ENCODE results near the gene CACNG7.
"Not testable (repeated sequence)": the region's sequence is repeated elsewhere in the genome, so short reads cannot be mapped to it uniquely, and the experiment has no call there.

Gene CACNG7

DNA sequence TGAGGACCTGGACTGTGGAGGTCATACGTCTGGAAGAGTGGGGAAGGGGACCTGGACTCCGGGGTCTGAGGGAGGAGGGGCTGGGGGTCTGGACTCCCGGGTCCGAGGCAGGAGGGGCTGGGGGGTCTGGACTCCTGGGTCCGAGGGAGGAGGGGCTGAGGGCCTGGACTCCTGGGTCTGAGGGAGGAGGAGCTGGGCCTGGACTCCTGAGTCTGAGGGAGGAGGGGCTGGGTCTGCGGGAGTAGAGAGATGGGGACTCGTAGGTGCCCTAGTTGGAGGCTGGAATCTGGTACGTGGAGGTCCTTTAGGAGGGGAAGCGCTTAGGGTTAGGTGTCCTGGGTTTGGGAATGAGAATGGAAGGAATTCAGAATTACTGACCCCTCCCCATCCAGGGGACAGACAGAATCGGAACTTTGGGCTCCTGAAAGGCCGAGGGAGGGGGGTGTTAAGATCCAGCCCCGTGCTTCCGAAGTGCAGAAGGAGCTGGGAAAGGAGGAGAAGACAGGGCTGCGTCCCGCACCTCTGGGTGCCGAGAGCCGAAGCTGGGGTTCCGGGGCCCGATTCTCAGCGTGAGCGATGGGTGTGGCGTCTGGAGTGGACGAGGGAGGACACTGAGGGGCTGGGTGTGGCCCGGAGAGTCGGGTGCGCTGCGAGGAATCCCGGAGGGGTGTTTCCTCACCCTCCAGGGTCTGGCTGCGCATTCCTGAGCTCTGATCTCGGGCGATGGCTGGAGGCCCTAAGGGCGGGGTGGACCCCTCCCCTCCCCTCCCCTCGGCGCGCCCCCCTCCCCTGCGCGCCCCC is 40.8 kb upstream of the CACNG7 start:
- TF ChIP-seq, protein P1, sequence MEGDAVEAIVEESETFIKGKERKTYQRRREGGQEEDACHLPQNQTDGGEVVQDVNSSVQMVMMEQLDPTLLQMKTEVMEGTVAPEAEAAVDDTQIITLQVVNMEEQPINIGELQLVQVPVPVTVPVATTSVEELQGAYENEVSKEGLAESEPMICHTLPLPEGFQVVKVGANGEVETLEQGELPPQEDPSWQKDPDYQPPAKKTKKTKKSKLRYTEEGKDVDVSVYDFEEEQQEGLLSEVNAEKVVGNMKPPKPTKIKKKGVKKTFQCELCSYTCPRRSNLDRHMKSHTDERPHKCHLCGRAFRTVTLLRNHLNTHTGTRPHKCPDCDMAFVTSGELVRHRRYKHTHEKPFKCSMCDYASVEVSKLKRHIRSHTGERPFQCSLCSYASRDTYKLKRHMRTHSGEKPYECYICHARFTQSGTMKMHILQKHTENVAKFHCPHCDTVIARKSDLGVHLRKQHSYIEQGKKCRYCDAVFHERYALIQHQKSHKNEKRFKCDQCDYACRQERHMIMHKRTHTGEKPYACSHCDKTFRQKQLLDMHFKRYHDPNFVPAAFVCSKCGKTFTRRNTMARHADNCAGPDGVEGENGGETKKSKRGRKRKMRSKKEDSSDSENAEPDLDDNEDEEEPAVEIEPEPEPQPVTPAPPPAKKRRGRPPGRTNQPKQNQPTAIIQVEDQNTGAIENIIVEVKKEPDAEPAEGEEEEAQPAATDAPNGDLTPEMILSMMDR (conservative IDR thresholded peaks at IDR 0.05; ENCODE audit: low read depth, low read length) = no peak
- H3K4me3 ChIP-seq (ENCODE audit: low read length) = peak overlapping the region; percentile 80
- DNase-seq (ENCODE audit: low read depth) = no peak

DNA sequence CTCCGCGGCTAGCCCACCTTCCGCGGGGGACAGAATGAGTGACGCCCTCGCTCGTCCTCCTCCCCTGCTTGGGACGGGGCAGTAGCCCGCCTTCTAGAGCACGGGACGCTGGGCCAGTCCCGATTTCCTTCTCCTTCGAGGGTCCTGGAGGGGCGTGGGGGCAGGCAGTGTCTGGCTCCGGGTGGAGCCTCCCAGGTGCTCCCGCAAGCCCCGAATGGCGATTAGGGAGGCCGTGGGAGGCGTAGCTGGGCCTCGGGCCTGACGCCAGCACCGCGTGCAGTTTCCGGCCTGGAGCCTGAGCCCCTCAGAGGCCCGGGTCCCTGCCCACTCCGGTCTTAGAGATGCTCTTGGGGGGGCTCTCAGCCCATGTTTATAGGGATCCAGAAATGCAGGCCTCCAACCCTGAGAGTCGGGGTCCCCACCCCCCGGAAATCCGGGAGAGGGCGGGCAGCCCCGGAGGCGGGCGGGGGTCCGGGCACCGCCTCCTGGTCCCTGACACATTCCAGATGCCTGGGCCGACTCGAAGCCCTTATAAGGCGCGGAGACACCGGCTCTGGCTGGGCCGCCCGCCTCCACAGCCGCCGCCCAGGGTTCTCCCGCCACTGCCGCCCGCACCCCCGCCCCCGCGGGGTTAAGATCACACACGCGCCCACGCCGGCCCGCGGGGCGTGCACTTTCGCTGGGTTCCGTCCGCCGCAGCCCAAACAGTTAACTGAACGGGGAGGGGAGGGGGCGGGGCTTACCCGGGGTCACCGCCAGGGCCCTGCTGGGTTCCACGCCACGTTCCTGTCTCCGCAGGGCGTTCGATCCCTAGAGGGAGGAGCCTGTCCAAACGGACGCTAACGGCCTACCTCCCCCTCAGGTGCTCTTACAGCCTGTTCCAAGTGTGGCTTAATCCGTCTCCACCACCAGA is 39.9 kb upstream of the CACNG7 start:
- peak; percentile 62 for DNase-seq (ENCODE audit: low read depth)
- peak overlapping the region; percentile 80 for H3K4me3 ChIP-seq (ENCODE audit: low read length)
- TF ChIP-seq, protein P1 (conservative IDR thresholded peaks at IDR 0.05; ENCODE audit: low read depth, low read length) = peak; percentile 13

DNA sequence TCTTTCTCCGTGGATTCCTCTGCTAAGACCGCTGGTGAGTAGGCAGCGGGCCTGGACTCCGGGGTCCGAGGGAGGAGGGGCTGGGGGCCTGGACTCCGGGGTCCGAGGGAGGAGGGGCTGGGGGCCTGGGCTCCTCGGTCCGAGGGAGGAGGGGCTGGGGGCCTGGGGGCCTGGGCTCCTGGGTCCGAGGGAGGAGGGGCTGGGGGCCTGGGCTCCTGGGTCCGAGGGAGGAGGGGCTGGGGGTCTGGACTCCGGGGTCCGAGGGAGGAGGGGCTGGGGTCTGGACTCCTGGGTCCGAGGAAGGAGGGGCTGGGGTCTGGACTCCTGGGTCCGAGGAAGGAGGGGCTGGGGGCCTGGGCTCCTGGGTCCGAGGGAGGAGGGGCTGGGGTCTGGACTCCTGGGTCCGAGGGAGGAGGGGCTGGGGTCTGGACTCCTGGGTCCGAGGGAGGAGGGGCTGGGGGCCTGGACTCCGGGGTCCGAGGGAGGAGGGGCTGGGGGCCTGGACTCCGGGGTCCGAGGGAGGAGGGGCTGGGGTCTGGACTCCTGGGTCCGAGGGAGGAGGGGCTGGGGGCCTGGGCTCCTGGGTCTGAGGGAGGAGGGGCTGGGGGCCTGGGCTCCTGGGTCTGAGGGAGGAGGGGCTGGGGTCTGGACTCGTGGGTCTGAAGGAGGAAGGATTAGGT is 39.1 kb upstream of the CACNG7 start:
- DNase-seq (ENCODE audit: low read depth) = not testable (repeated sequence)
- H3K4me3 ChIP-seq (ENCODE audit: low read length) = peak overlapping the region; percentile 80

DNA sequence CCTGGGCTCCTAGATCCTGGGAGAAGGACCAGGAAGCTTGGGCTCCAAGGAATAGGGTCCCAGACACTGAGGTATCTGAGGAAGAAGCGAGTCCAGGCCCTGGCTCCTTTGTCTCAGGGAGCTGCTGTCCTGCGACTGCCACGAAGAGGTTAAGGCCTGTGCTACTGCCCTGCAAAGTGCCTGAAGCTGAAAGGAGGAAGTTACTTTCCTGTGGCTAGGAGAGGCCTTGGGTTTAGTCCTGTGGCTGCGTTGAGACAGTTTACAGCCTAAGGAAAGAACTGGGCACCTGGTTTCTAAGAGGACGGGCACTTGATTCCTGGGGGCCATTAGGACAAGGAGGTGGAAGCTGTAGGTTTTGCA is 38.6 kb upstream of the CACNG7 start:
- peak overlapping the region; percentile 49 for H3K4me3 ChIP-seq (ENCODE audit: low read length)
- no peak for DNase-seq (ENCODE audit: low read depth)

DNA sequence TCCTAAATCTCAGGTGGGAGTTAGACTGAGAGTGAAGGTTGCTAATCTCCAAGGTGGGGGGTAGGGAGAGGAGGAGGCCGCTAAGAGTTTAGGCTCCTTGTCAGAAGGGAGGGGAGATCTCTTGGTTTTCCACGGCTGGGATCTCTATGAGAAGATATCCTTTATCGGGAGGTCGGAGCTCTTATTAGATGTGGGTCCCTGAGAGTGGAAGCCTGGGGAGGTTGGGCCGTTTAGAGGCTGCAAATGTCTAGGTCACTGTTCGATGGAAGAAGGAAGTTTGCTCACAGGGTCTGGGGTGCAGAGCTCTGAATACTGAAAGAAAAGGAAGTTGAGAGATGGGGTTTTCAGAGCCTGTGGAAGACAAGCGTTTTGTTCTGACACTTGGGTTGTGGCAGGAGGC is 37.6 kb upstream of the CACNG7 start:
- TF ChIP-seq, protein P1 (conservative IDR thresholded peaks at IDR 0.05; ENCODE audit: low read depth, low read length) = no peak
- no peak for DNase-seq (ENCODE audit: low read depth)
- H3K4me3 ChIP-seq (ENCODE audit: low read length) = no peak overlapping the region

More for the DNA sequence above, 38.6 kb upstream of the CACNG7 start:
- TF ChIP-seq, protein P1 (conservative IDR thresholded peaks at IDR 0.05; ENCODE audit: low read depth, low read length) = no peak

DNA sequence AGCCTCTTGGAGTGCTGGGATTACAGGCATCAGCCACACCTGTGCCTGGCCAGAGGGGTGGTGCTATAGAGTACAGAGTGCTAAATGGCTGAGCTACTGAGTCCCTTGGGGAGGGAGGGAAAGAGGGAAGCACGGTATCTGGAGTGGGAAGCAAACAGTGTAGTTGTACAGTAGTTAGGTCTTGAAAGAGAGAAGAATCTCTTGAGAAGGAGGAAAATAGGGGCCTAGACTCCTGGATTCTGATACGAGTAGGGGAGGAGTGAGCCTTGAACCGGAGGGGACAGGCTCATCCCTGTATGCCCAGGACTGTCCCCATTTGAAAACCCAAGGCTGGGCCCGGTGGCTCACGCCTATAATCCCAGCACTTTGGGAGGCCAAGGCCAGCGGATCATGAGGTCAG is 36.3 kb upstream of the CACNG7 start:
- no peak for DNase-seq (ENCODE audit: low read depth)
- TF ChIP-seq, protein P1 (conservative IDR thresholded peaks at IDR 0.05; ENCODE audit: low read depth, low read length) = no peak
- no peak overlapping the region for H3K4me3 ChIP-seq (ENCODE audit: low read length)

All from retinal pigment epithelial cell (primary cell).